Measurements from ENCODE around the gene SLC27A6.

DNA sequence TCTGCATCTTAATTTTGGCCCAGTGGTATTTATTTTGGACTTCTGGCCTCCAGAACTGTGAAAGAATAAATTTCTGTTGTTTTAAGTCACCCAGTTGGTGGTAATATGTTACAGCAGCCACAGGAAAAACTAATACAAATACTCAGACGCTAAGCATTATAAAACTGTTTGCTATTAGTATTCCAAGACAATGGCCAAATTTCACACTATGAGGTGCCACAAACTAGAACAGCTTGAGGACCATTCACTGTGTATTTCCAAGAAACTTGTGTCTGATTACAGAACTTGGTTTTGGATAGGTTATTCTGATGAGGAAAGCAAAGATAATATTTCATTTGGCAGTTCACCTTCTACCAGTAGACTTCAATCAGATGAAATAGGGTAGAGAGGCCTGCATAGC is 113.0 kb downstream of the SLC27A6 start:
- TF ChIP-seq POLR2AphosphoS5 (IDR thresholded peaks at IDR 0.05; ENCODE audit: low read depth, low read length) = no peak
- no peak for TF ChIP-seq RAD21 (IDR thresholded peaks at IDR 0.05; ENCODE audit: low read depth)
- TF ChIP-seq EZH2phosphoT487 (IDR thresholded peaks at IDR 0.05; ENCODE audit: borderline replicate concordance) = no peak
- TF ChIP-seq, protein P1, sequence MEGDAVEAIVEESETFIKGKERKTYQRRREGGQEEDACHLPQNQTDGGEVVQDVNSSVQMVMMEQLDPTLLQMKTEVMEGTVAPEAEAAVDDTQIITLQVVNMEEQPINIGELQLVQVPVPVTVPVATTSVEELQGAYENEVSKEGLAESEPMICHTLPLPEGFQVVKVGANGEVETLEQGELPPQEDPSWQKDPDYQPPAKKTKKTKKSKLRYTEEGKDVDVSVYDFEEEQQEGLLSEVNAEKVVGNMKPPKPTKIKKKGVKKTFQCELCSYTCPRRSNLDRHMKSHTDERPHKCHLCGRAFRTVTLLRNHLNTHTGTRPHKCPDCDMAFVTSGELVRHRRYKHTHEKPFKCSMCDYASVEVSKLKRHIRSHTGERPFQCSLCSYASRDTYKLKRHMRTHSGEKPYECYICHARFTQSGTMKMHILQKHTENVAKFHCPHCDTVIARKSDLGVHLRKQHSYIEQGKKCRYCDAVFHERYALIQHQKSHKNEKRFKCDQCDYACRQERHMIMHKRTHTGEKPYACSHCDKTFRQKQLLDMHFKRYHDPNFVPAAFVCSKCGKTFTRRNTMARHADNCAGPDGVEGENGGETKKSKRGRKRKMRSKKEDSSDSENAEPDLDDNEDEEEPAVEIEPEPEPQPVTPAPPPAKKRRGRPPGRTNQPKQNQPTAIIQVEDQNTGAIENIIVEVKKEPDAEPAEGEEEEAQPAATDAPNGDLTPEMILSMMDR (IDR thresholded peaks at IDR 0.05 in 2 of 3, conservative IDR thresholded peaks at IDR 0.05 in 1 of 3; ENCODE audit: borderline replicate concordance in 1 of 3, insufficient read depth in 1 of 3, low read depth in 2 of 3, low read length in 2 of 3) = no peak
- TF ChIP-seq, protein P2, sequence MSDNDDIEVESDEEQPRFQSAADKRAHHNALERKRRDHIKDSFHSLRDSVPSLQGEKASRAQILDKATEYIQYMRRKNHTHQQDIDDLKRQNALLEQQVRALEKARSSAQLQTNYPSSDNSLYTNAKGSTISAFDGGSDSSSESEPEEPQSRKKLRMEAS (IDR thresholded peaks at IDR 0.05) = no peak
